Parathyroid adenoma (tissue), 2 donors: ENCODE measurements around the gene GNL3.
"Not testable (repeated sequence)": the region's sequence is repeated elsewhere in the genome, so short reads cannot be mapped to it uniquely, and the experiment has no call there.

ENCODE experiments used
- H2AFZ ChIP-seq: fragments of 300-600 bp; sonication (generic); one replicate; pipeline ENCODE4 v1.7.0; 2017; ENCODE audit warnings: antibody characterized with exemption, mild to moderate bottlenecking
- H3K27ac ChIP-seq: fragments of 300-600 bp; sonication (generic); one replicate; pipeline ENCODE4 v1.7.0; 2017
- H3K27me3 ChIP-seq: fragments of 300-600 bp; sonication (generic); one replicate; pipeline ENCODE4 v1.7.0; 2017; ENCODE audit warnings: low read length; ENCODE audit not compliant: control insufficient read depth, insufficient read depth
- H3K36me3 ChIP-seq: fragments of 300-600 bp; sonication (generic); one replicate; pipeline ENCODE4 v1.7.0; 2017; ENCODE audit warnings: low read length; ENCODE audit not compliant: control insufficient read depth, insufficient read depth
- H3K4me1 ChIP-seq: fragments of 300-600 bp; sonication (generic); one replicate; pipeline ENCODE4 v1.7.0; 2017; ENCODE audit warnings: control low read depth
- H3K4me2 ChIP-seq: fragments of 300-600 bp; sonication (generic); one replicate; pipeline ENCODE4 v1.7.0; 2017; ENCODE audit warnings: low read length
- H3K4me3 ChIP-seq: fragments of 300-600 bp; sonication (generic); one replicate; pipeline ENCODE4 v1.7.0; 2017; ENCODE audit warnings: low read depth, low read length
- H3K79me2 ChIP-seq: fragments of 300-600 bp; sonication (generic); one replicate; pipeline ENCODE4 v1.7.0; 2017; ENCODE audit warnings: control low read depth
- H3K9ac ChIP-seq: fragments of 300-600 bp; sonication (generic); one replicate; pipeline ENCODE4 v1.7.0; 2017; ENCODE audit warnings: mild to moderate bottlenecking
- H3K9me3 ChIP-seq: fragments of 300-600 bp; sonication (generic); one replicate; pipeline ENCODE4 v1.7.0; 2017; ENCODE audit warnings: low read length; ENCODE audit not compliant: control insufficient read depth
- TF ChIP-seq, protein P1 (sequence below): fragments of 300-600 bp; sonication (generic); IDR thresholded peaks from one replicate; pipeline ENCODE4 v1.7.0; 2017; ENCODE audit warnings: antibody characterized with exemption, mild to moderate bottlenecking
- donor health status: primary hyperparathyroidism.

The GNL3 gene

DNA sequence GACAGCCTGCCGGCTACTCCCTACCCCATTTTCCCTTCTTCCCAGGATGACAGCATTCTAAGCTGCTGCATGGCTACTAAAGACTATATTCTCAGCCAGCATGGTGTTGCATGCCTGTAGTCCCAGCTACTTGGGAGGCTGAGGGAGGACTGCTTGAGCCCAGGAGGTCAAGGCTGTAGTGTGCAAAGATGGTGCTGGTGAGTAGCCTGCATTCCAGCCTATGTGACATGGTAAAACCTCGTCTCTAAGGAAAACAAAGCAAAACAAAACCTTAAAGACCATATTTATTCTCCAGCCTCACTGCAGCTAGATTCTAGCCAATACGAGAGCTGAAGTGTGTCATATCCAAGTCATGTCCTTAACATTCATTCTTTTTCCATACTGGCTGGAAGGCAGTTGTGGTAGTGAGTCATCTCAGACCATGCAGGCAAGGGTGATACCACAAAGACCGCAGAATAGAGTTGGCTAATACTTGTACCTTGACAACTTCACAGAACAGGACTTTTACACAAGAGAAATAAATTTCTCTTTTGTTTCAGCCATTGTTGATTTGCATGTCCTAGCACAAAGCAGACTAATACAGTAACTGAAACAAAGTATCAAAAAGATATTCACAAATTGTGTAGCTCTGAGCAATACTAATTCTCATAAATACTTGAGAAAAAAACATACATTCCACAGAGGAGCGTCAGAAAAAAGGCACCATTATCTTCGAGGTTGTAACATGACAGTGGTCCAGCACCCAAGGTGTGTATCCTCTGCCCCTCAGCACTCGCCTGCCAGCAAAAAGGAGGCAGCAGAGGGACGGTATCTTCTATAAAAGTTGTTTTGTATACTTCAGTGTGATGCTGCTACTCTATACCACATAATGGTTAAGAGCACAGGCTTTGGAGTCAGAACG is 15.0 kb upstream of the GNL3 start:
- Histone ChIP-seq H3K4me3 (no peak overlapping the region), H2AFZ (no peak overlapping the region), H3K4me1 (no peaks in the 10 kb centered on the region), H3K9ac (no peak overlapping the region), H3K27ac (no peak overlapping the region), H3K27me3 (no peaks in the 10 kb centered on the region), H3K36me3 (no peaks in the 10 kb centered on the region), H3K9me3 (no peaks in the 10 kb centered on the region), H3K4me2 (no peak overlapping the region), H3K79me2 (peaks cover 10% of the 10 kb centered on the region)
- TF ChIP-seq, protein P1, sequence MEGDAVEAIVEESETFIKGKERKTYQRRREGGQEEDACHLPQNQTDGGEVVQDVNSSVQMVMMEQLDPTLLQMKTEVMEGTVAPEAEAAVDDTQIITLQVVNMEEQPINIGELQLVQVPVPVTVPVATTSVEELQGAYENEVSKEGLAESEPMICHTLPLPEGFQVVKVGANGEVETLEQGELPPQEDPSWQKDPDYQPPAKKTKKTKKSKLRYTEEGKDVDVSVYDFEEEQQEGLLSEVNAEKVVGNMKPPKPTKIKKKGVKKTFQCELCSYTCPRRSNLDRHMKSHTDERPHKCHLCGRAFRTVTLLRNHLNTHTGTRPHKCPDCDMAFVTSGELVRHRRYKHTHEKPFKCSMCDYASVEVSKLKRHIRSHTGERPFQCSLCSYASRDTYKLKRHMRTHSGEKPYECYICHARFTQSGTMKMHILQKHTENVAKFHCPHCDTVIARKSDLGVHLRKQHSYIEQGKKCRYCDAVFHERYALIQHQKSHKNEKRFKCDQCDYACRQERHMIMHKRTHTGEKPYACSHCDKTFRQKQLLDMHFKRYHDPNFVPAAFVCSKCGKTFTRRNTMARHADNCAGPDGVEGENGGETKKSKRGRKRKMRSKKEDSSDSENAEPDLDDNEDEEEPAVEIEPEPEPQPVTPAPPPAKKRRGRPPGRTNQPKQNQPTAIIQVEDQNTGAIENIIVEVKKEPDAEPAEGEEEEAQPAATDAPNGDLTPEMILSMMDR, result no peak

DNA sequence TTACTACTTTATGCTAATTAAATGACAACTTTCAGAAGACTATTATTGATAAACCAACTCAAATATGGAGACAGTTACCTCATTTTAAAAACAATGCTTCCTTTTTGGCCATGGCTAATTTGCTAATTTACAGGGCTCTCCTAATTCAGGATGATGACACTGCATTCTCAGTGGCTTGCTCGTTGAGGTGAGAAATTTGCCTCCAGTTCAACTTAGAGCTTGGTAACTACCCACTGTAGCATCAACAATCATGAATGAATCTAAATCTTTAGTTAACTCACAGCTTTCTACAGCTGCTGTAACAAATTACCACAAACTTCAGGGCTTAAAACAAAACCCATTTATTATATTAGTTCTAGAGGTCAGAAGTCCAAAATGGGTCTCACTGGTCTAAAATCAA is 14.2 kb upstream of the GNL3 start:
- no peak overlapping the region for H3K4me3 ChIP-seq
- H2AFZ ChIP-seq, result no peak overlapping the region
- no peak overlapping the region for H3K9ac ChIP-seq
- TF ChIP-seq, protein P1, result no peak
- no peaks in the 10 kb centered on the region for H3K4me1 ChIP-seq
- no peaks in the 10 kb centered on the region for H3K36me3 ChIP-seq
- H3K79me2 ChIP-seq, result peaks cover 14% of the 10 kb centered on the region
- no peak overlapping the region for H3K4me2 ChIP-seq
- H3K27me3 ChIP-seq, result no peaks in the 10 kb centered on the region
- no peaks in the 10 kb centered on the region for H3K9me3 ChIP-seq
- H3K27ac ChIP-seq, result no peak overlapping the region

DNA sequence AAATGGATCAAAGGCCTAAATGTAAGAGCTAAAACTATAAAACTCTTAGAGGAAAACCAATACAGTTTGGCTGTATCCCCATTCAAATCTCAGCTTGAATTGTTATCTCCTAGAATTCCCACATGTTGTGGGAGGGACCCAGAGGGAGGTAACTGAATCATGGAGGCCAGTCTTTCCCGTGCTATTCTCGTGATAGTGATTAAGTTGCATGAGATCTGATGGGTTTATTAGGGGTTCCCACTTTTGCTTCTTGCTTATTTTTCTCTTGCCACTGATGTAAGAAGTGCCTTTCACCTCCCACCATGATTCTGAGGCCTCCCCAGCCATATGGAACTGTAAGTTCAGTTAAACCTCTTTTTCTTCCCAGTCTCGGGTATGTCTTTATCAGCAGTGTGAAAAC is 9.6 kb upstream of the GNL3 start:
- H3K27me3 ChIP-seq, H3K36me3 ChIP-seq: not testable (repeated sequence)

DNA sequence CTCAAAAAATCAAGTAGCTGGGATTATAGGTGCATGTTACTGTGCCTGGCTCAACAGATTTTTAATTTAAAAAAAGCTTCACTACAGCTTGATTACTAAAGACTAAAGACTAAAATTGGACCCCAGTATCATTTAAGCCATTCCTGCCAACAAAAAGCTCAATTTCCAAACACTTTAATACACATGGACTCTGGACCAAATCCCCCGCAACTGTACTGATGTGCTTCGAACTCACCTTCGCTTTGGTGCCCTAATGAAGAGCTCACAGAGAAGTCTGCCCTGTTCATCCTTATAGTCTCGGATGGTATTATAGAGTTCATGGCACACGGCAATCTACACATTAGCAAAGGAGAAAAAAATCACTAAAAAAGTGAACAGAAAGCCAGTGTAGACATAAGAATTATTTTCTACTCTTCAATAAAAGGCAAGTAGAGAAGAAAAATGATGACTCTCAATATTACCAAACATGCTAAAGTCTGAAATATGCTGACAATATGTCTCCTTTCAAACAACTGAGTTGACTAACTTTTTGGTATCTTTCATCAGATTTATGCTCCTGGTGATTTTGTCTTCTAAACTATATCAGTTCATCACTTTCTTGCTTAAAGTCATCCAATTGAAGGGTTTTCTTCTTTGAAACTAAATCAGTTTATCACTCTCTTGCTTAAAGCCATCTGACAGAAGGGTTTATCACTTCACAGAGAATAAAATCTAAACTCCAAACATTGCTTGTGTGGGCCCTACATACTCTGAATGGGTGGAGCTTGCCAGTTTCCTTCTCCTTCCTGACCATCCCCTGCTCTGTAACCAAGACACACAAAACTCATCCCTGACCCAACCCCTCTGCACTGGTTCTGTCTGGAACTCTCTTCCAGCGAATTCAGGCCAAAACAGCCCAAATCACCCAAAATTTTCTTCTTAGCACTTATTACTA is 7.3 kb upstream of the GNL3 start:
- Histone ChIP-seq H3K4me2 (no peak overlapping the region), H3K27ac (no peak overlapping the region), H3K79me2 (peaks cover 54% of the 10 kb centered on the region), H3K4me1 (no peaks in the 10 kb centered on the region), H3K36me3 (no peaks in the 10 kb centered on the region), H2AFZ (no peak overlapping the region), H3K27me3 (no peaks in the 10 kb centered on the region), H3K9me3 (no peaks in the 10 kb centered on the region), H3K4me3 (no peak overlapping the region), H3K9ac (no peak overlapping the region)
- TF ChIP-seq, protein P1, result no peak

More for the DNA sequence above, 9.6 kb upstream of the GNL3 start:
- not testable (repeated sequence) for H3K27ac ChIP-seq, H3K9ac ChIP-seq, H3K4me2 ChIP-seq, H3K4me3 ChIP-seq, H3K4me1 ChIP-seq, H3K9me3 ChIP-seq, H2AFZ ChIP-seq
- peaks cover 38% of the 10 kb centered on the region for H3K79me2 ChIP-seq

DNA sequence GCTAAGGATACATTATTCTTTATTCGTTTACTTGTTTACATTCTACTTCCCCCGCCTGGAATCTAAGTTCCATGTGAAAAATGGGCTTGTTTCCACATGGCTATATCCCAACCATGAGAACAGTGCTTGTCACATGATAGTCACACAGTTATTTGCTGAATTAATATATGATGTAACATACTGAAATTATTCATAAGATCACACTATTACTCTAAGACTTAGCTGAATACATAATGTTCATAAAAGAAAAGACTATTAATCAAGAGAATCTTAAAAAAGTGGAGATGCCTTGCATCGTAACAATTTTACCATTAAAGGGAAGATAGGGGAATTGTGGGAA is 6.7 kb upstream of the GNL3 start:
- no peak overlapping the region for H3K4me2 ChIP-seq
- no peak overlapping the region for H3K9ac ChIP-seq
- H3K4me1 ChIP-seq, result no peaks in the 10 kb centered on the region
- no peaks in the 10 kb centered on the region for H3K27me3 ChIP-seq
- no peaks in the 10 kb centered on the region for H3K36me3 ChIP-seq
- TF ChIP-seq, protein P1, result no peak
- peaks cover 52% of the 10 kb centered on the region for H3K79me2 ChIP-seq
- H3K27ac ChIP-seq, result no peak overlapping the region
- H3K4me3 ChIP-seq, result no peak overlapping the region
- H3K9me3 ChIP-seq, result no peaks in the 10 kb centered on the region
- no peak overlapping the region for H2AFZ ChIP-seq
